Cardiac septum (tissue), 1 donor: ENCODE data around the gene SLC38A4. TPM values are rescaled to one million over a fixed set of nuclear protein-coding genes. Genes with fewer than 3 reads are reported as not detected.
"Not testable (repeated sequence)": the region's sequence is repeated elsewhere in the genome, so short reads cannot be mapped to it uniquely, and the experiment has no call there.

Experiments used
- DNase-seq: peaks from one replicate; pipeline ENCODE4 v3.0.0-alpha.2; 2020; ENCODE audit warnings: low spot score
- intact Hi-C: fragments of 100-400 bp; cut with DNase I; formaldehyde crosslinking; loops from one replicate; pipeline ENCODE4 v1.14.0; 2022
- total RNA-seq: library from RNA; stranded (reverse); fragmentation: NEBNext Ultra II Directional; extraction: Animal tissue kit (Norgen Biotek cat#: 25700); gene quantifications from one replicate; pipeline ENCODE4 v1.2.1, GENCODE V29; 2021
- donor health status: DM: no; HTN: no; CAD: no.

SLC38A4 gene
- total RNA-seq, 1 donor from 2014 or later = not detected

DNA sequence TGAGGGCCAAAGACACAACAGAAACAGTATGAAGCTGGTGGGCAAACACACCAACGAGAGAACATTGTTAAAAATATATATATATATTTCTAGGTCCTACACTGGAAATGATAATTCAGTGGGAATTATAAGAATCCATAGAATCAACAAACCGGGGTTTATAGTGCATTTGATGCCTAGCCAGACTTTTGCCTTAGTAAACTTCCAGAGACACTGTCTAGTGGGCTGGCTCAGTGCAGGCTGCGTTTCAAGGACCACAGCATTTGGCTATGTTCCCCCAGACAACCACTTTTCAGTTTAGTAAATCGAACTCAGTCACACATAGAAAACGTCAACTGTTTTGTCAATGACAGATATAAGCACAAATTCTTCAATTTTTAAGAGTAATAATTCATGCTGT is 41.9 kb downstream of the SLC38A4 start:
- DNase-seq = no peak
- intact Hi-C loops = no loop called here

DNA sequence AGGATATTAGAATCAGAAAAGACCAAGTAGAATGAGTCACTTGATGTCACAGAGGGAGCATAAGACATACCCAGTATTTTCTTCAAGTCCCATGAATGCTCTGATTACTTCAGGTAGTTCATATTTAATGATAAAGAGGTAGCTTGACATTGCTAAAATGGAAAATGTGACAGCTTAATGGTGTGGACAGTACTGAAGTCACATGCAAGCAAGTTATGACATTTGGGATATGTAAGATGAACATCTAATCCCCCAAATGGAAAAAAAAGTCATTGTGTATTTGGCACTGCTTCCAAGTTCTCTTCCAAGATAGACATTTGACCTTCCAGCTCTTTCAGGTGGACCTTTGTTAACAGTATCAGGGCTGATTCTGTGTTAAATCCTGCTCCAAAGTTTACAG is 45.9 kb downstream of the SLC38A4 start:
- intact Hi-C loops = no loop called here
- no peak for DNase-seq

DNA sequence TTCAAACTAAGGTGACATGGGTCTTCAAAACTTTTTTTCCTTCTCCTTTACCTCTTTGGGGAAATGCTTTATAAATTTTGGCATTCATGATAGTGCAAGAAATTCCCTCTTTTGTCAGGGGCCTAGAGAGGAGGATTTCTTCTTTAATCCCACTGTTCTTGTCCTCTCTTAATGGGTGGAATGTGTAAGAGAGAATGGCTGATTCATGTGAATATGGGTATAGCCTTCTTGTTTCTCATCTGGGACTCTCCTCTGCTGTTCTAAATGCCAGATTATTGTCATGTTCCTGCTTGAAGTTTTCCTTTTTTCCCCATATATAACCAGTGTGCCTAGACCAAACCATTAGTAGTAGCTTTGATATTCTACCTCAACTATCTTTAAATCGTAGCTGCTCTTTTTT is 46.7 kb downstream of the SLC38A4 start:
- intact Hi-C loops = no loop called here
- DNase-seq = no peak

DNA sequence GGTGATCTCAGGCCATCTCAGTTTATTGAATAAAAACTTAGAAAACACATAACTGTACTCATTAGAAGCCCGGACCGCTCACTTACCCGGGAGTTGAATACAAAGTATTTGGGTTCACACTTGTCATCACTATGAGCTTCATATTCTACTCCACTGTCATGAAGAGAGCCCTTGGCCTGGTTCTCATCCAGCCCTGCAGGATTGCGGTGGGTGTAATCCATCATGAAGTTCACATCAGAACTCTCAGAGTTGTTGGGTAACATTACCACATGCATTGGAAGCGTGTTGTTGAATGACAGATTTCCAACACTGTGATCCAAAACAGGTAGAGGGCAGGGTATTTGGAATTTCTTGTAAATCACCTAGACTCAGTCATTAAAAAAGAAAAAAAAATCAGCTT is 47.4 kb downstream of the SLC38A4 start:
- no peak for DNase-seq
- intact Hi-C loops = no loop called here

DNA sequence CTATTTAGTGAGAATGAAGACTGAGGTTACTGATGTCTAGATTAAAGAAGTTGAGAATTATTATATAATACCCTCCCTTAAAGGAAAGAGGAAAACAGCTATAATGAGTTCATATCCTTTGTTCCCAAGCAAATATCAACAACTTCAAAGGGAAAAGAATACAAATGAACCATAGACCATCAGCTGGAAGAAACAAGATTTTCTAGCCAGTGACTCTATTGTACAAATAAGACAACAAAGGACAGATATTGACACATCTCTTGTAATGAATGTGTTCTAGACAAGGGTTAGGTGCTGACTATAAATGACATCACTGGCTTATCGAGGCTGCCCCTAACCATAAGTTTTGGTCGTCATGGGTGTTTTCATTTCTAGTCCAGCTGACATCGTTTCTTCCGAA is 48.2 kb downstream of the SLC38A4 start:
- DNase-seq = no peak
- intact Hi-C loops = no loop called here

DNA sequence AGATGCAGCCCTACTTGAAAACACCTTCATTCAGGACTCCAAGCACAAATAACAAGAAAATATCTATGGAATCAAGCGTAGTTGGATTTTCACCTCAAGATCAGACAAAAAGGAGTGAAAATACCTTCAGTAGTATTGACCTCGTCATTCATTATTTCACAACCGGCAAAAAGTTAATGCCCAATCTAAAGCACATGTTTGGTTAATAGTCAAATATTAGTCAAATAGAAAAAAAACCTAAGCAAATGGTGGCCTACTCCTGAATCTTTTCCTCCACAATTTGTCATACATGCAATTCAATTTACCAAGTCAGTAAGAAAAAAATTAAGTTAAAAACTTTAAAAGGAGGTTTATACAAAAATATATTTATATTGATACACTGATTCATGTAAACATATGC is 50.0 kb downstream of the SLC38A4 start:
- intact Hi-C loops = no loop called here
- no peak for DNase-seq

DNA sequence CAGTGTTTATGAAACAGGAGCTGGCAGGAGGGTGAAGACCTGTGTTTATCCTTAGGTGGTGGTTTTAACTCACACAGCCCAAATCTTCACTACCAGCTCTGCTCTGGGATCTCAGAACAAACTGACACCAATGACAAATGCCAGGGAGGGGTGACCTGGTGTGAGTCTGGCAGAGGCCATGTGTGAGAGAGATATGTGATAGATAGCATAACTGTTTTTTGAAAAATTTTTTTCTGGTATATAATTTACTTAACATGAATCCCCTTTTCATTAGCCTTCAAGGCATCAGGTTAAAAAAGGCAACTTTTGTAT is 51.5 kb downstream of the SLC38A4 start:
- no peak for DNase-seq
- intact Hi-C loops = no loop called here

DNA sequence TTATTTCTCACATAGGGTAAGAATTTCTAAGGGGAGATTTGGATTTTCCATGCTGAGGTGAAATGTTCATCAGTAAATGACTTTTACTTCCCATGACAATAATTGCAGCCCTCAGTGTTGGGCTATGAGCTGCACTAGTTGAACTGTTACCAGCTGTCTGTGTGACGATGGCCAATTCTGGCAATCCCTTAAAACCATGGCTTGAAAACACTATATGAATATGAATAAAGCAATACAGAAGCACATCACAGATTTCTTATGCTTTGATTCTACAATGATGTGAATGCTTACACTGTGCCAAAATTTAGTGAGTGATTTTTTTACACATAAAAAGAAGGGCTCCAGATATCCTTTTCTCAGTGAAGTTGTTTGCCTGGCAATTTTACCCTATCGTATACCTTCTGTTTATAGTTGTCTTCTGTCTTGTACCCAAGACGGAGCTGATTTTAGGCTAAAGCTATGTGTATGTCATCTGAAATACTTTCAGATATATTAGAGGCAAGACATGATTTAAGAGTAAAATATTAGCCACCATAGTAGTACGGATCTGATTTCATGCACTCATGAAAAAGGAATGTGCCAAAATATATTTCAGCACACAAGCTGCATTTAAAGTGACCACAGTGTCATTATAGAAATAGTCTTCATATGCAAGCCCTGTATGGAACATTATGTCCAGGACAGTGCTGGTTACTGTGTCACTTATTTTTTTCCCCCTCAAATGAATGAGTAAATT is 52.0 kb downstream of the SLC38A4 start:
- DNase-seq = no peak
- intact Hi-C loops = no loop called here

DNA sequence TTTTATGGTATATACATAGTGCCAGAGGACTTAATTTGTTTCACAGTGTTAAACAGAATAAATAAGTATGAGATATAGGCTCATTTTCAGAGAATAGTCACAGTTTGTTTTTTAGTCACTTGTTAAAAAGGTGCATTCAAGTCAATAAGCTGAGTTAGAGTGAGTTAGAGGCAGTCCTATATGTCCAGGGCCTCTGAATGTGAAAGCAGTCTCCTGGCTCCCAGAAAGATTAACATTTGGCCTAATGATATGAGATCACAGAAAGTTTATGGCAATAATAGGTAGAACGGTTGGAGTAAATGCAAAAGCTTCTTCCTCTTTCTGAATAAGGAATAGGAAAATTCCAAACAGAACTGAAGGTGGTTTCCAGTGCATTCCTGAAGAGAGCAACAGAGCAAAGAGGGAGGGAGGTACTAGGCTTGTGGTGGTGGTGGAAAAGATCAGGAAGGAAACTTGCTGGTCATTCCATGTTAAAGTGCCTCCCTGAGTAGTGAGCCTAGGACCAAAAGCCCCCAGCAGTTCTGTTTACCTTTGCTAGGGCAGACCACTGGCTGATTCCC is 54.4 kb downstream of the SLC38A4 start:
- intact Hi-C loops = no loop called here
- DNase-seq = no peak

DNA sequence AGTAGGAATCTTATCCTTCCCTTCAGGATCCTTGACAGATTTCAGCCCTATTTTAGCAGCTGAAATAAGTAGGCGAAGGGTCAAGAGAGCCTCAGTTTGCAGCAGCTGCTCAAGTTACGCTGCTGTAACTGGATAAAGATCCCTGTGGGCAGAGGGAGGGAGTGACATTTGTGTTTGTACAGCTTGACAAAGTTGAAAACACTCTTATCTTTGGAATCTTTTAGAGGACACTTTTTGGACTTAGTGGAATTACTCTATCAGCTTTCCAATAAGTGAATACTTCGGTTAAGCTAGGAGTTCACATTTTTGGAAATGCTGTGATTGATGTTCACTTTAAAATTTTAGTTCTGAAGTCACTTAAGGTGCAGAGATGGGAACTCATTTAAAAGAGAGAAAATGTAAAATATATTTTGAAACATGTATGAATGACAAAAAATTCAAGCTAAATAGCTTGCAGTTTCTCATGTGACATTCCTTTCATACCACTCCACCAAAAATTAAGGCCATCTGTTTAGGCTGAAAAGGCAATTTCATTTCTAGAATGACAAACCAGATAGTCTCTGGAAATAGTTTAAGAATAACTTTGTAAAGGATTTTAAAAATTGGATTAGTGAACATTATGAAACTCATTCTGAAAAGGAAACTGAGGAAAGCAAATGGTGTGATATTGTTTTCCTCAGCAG is 55.2 kb downstream of the SLC38A4 start:
- DNase-seq = no peak
- intact Hi-C loops = no loop called here

DNA sequence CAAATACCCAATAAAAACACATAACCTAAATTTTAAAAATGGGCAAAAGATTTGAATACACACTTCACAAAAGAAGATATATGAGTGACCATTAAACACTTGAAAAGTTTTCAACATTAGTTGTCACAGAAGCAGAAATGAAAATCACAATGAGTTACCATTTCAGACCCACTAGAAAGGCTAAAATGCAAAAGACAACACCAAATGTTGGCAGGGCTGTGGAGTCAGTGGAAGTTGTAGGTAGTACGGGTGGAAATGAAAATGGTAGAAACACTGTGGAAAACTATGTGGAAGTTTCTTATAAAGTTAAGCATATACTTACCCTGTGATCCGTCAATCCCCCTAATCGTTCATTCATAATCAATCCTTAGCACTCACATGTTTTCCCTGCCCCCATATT is 61.8 kb downstream of the SLC38A4 start:
- intact Hi-C loops = no loop called here
- DNase-seq = no peak

DNA sequence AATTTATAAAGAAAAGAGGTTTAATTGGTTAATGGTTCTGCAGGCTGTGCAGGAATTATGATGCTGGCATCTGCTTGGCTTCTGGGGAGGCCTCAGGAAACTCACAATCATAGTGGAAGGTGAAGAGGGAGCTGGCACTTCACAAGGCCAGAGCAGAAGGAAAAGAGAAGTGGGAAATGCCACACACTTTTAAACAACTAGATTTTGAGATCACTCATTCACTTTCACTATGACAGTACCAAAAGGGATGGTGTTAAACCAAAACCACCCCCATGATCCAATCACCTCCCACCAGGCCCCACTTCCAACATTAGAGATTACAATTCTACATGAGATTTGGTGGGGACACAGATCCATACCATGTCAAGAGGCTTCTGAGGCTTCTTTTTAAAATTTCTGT is 62.6 kb downstream of the SLC38A4 start:
- DNase-seq = no peak
- intact Hi-C loops = no loop called here

DNA sequence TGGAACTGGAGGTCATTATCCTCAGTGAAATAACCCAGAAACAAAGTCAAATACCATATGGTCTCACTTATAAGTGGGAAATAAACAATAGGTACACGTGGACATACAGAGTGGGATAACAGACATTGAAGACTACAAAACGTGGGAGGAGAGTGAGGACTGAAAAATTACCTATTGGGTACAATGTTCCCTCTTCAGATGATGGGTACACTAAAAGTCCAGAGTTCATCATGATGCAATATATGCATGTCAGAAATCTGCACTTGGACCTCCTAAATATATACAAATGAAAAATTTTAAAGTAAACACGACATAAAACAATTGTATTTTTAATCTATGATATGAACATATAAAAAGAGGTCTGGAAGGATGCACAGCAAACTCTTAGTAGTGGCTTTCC is 71.2 kb downstream of the SLC38A4 start:
- no peak for DNase-seq
- intact Hi-C loops = no loop called here

DNA sequence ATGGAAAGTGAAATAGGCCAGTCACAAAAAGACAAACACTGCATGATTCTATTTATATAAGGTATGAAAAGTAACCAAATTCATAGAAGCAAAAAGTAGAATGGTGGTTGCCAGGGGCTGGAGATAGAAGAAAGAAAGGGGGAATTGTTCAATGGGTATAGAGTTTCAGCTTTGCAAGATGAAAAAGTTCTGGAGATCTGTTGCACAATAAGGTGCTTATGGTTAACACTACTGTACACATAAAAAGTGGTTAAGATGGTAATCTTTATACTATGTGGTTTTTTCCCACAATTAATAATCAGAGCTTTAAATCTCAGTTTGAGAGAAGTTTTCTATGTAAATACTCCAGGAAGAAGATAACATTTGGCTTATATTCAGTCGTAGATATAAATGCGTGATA is 73.4 kb downstream of the SLC38A4 start:
- intact Hi-C loops = no loop called here
- DNase-seq = no peak

DNA sequence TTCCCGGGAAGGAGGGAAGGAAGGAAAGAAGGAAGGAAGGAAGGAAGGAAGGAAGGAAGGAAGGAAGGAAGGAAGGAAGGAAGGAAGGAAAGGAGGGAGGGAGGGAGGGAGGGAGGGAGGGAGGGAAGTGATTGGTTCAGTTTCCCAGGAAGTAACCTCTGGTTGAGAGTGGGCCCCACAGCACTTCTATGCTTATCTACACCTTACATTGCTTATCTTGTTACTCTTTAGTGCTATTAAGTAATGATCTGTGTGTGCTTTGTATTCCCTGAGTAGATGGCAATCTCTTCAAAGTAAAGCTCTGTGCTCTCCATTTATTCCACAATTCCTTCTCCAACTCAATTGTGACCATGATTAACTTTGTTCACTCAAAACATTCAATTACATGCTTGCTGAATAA is 74.6 kb downstream of the SLC38A4 start:
- intact Hi-C loops = no loop called here
- no peak for DNase-seq

DNA sequence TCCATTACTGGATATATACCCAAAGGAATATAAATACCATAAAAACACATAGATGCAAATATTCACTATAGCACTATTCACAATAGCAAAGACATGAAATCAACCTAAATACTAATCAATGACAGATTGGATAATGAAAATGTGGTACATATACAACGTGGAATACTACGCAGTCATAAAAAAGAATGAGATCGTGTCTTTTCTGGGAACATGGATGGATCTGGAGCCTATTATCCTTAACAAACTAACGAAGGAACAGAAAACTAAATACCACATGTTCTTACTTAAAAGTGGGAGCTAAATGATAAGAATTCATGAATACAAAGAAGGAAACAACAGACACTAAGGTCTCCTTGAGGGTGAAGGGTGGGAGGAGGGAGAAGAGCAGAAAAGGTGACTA is 76.5 kb downstream of the SLC38A4 start:
- intact Hi-C loops = no loop called here
- DNase-seq = no peak

DNA sequence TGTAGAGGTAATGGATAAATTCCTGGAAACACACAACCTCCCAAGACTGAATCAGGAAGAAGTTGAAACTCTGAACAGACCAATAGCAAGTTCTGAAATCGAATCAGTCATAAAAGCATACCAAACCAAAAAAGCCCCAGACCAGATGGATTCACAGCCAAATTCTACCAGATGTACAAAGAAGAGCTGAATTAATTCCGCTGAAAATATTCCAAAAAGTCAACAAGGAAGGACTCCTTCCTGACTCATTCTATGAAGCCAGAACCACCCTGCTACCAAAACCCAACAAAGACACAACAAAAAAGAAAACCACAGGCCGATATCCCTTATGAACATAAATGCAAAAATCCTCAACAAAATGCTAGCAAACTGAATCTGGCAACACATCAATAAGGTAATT is 81.5 kb downstream of the SLC38A4 start:
- no peak for DNase-seq
- intact Hi-C loops = no loop called here

DNA sequence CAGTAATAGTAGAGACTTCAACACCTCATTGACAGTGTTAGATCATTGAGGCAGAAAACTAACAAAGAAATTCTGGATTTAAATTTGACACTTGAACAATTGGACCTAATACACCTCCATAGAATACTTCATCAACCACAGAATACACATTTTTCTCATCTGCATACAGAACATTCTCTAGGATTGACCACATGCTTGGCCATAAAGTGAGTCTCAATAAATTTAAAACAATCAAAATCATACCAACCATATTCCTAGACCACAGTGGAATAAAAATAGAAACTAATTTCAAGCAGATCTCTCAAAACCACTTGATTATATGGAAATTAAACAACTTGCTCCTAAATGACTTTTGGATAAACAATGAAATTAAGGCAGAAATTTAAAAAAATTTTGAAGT is 82.3 kb downstream of the SLC38A4 start:
- DNase-seq = no peak
- intact Hi-C loops = no loop called here

DNA sequence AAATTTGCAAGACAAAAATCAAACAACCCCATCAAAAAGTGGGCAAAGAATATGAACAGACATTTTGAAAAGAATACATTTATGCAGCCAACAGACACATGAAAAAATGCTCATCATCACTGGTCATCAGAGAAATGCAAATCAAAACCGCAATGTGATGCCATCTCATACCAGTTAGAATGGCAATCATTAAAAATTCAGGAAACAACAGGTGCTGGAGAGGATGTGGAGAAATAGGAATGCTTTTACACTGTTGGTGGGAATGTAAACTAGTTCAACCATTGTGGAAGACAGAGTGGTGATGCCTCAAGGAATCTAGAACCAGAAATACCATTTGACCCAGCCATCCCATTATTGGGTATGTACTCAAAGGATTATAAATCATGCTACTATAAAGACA is 83.5 kb downstream of the SLC38A4 start:
- not testable (repeated sequence) for DNase-seq

DNA sequence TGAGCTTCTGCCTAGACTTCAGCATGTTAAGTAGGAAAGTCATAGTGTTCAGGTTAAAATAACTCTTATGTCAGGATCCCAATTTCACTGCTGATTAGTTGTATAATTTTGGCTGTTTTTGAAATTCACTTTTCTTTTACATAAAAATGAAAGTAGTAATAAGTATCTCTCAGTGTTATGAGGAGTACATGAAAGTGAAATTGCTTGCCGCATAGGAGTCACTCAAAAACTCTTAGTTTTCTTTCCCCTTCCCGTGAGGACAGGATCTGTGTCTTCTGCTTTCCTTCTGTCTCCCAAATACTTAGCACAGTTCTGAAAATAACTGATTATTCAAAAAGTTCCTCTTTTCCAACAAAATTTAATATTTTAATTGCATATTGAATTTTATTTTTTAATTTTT is 100.5 kb downstream of the SLC38A4 start:
- DNase-seq = no peak
- intact Hi-C loops = no loop called here

More for the DNA sequence above, 83.5 kb downstream of the SLC38A4 start:
- intact Hi-C loops = not testable (repeated sequence)

DNA sequence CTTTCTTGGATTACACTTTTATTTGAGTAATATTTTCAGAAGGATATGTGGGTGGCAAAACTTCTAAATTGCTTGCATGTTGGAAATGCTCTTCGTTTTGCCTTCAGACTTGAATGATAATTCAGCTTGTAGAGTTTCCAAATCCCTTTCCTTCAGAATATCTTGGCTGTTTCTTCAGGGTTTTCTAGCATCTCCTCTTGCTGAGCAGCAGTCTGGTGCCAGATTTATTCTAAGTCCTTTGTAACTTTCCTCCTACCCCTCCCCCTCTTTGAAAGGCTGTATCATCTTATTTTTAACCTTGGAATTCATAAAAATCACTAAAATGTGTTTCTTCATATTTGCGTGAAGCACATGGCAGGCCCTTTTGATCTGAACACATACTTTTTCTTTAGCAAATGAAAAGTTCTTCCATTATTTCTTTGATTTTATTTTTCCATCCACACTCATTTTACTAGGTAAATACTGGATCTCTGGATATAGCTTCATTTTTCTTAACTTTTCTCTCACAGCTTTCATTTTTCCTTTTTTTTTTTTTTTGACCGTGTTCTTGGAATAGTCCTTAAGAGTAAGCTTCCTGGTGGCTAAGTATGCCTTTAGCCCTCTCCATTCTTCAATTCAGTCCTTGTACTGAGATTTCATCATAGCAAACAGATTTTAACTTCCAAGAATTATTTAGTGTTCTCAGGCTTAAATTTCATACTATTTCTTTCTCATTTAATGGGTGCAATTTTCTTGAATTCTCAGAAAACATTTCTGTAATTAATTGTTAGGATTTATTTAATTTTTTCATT is 102.0 kb downstream of the SLC38A4 start:
- intact Hi-C loops = no loop called here
- no peak for DNase-seq
